SIG-M5 (cell line): ENCODE results near the gene NPR3.

Experiments used
- DNase-seq: peaks from one replicate; lab custom pipeline; 2025; lab: John Stamatoyannopoulos, UW

The NPR3 gene

GRCh38 chr5:32711681-32712480 lies 760 bp downstream of the NPR3 start:
- DNase-seq = no peak

- no peak for DNase-seq
Observed at GRCh38 chr5:32712481-32713360, 1.6 kb downstream of the NPR3 start.

- DNase-seq = no peak
Observed at GRCh38 chr5:32713361-32713769, 2.2 kb downstream of the NPR3 start.

GRCh38 chr5:32713770-32714381 lies 2.8 kb downstream of the NPR3 start:
- DNase-seq = no peak

GRCh38 chr5:32714836-32715235 lies 3.7 kb downstream of the NPR3 start:
- no peak for DNase-seq

- no peak for DNase-seq
Observed at GRCh38 chr5:32720300-32720699, 9.2 kb downstream of the NPR3 start.

GRCh38 chr5:32721626-32722025 lies 10.5 kb downstream of the NPR3 start:
- DNase-seq = no peak

GRCh38 chr5:32722957-32723356 lies 11.8 kb downstream of the NPR3 start:
- no peak for DNase-seq

- DNase-seq = no peak
Observed at GRCh38 chr5:32724526-32724925, 13.4 kb downstream of the NPR3 start.

GRCh38 chr5:32726086-32726557 lies 15.0 kb downstream of the NPR3 start:
- no peak for DNase-seq

GRCh38 chr5:32729651-32730050 lies 18.5 kb downstream of the NPR3 start:
- no peak for DNase-seq

- DNase-seq = no peak
Observed at GRCh38 chr5:32733590-32734340, 22.6 kb downstream of the NPR3 start.

- no peak for DNase-seq
Observed at GRCh38 chr5:32734827-32735378, 23.8 kb downstream of the NPR3 start.

GRCh38 chr5:32735512-32735911 lies 24.4 kb downstream of the NPR3 start:
- no peak for DNase-seq

- DNase-seq = no peak
Observed at GRCh38 chr5:32736842-32737241, 25.7 kb downstream of the NPR3 start.

GRCh38 chr5:32740651-32741050 lies 29.5 kb downstream of the NPR3 start:
- DNase-seq = no peak

GRCh38 chr5:32745317-32745716 lies 34.2 kb downstream of the NPR3 start:
- DNase-seq = no peak

- no peak for DNase-seq
Observed at GRCh38 chr5:32752411-32752810, 41.3 kb downstream of the NPR3 start.

GRCh38 chr5:32753051-32753450 lies 41.9 kb downstream of the NPR3 start:
- DNase-seq = no peak

GRCh38 chr5:32753765-32754164 lies 42.6 kb downstream of the NPR3 start:
- no peak for DNase-seq

- no peak for DNase-seq
Observed at GRCh38 chr5:32754284-32754683, 43.2 kb downstream of the NPR3 start.

- no peak for DNase-seq
Observed at GRCh38 chr5:32760091-32760509, 49.0 kb downstream of the NPR3 start.
